A549 (cell line): ENCODE results near the gene GNLY. TPM values are rescaled to one million over a fixed set of nuclear protein-coding genes. Genes with fewer than 3 reads are reported as not detected.
A peak's percentile ranks its signal among the peaks of the same experiment; 100 is the strongest.
"Not testable (repeated sequence)": the region's sequence is repeated elsewhere in the genome, so short reads cannot be mapped to it uniquely, and the experiment has no call there.

ENCODE experiments used
- ATAC-seq, 2 experiments: fragments of 200-7000 bp in 1 of 2; fragments of >200 bp in 1 of 2; cut with Nextera tagmentation in 1 of 2; cut with Tn5 transposase in 1 of 2; 3 replicates each; pipeline versions ENCODE4 v1.8.0 to v1.9.1; 2018 to 2020; ENCODE audit warnings: mild to moderate bottlenecking in 1 of 2, moderate library complexity in 1 of 2
- CTCF ChIA-PET: fragments of 300-600 bp; sonication (Branson Sonifier 250); formaldehyde crosslinking; extraction: SDS; loops from one replicate; lab custom pipeline; 2021; ENCODE audit warnings: antibody characterized with exemption, inconsistent platforms; lab: Yijun Ruan, JAX
- POLR2A ChIA-PET: fragments of 350-600 bp; formaldehyde crosslinking; extraction: SDS; loops from one replicate; lab custom pipeline; 2021; ENCODE audit warnings: antibody characterized with exemption, inconsistent platforms; lab: Yijun Ruan, JAX
- DNase-seq, 2 experiments: peaks; one replicate each; pipeline versions ENCODE4 v3.0.0 to v3.0.0-alpha.2; 2011 to 2016; ENCODE audit warnings: low read depth in 1 of 2, low spot score in 1 of 2
- FAIRE-seq: peaks from 2 replicates; lab custom pipeline; 2011; peaks lifted over from hg19 to GRCh38; lab: Jason Lieb, UNC
- H3K27ac ChIP-seq, 2 experiments: fragments of >200 bp; sonication (Bioruptor Twin); formaldehyde crosslinking; 3 replicates each; pipeline ENCODE4 v1.5.1; 2016 to 2017
- H3K4me1 ChIP-seq: fragments of >200 bp; sonication (Bioruptor Twin); formaldehyde crosslinking; 3 replicates; pipeline ENCODE4 v1.6.1; 2016
- H3K4me2 ChIP-seq: fragments of >200 bp; sonication (Bioruptor Twin); formaldehyde crosslinking; 3 replicates; pipeline ENCODE4 v1.6.1; 2016
- H3K4me3 ChIP-seq: fragments of >200 bp; sonication (Bioruptor Twin); formaldehyde crosslinking; 3 replicates; pipeline ENCODE4 v1.5.1; 2016
- H3K9me3 ChIP-seq: fragments of >200 bp; sonication (Bioruptor Twin); formaldehyde crosslinking; 3 replicates; pipeline ENCODE4 v1.6.1; 2016
- CEBPB ChIP-seq, 2 experiments: fragments of >200 bp in 1 of 2; sonication (Bioruptor Twin) in 1 of 2; formaldehyde crosslinking in 1 of 2; IDR thresholded peaks; 2 replicates each; pipeline ENCODE4 v1.6.1; 2012 to 2016
- ESRRA ChIP-seq: fragments of 150-350 bp; IDR thresholded peaks from 2 replicates; pipeline ENCODE4 v1.6.1; 2014; ENCODE audit warnings: mild to moderate bottlenecking, low read length, borderline replicate concordance
- GATA3 ChIP-seq: IDR thresholded peaks from 2 replicates; pipeline ENCODE4 v1.6.1; 2012; ENCODE audit warnings: borderline replicate concordance
- HDAC2 ChIP-seq: fragments of 200-600 bp; sonication (generic); IDR thresholded peaks from 2 replicates; pipeline ENCODE4 v1.6.1; 2016
- HOXB13 ChIP-seq: fragments of 250-450 bp; sonication (Bioruptor Pico); IDR thresholded peaks from 2 replicates; pipeline ENCODE4 v1.5.0; 2020; ENCODE audit warnings: low read depth, mild to moderate bottlenecking, moderate library complexity
- MAFK ChIP-seq: fragments of 450-650 bp; IDR thresholded peaks from 2 replicates; pipeline ENCODE4 v1.6.1; 2014; ENCODE audit not compliant: partially characterized antibody
- MAX ChIP-seq: IDR thresholded peaks from 2 replicates; pipeline ENCODE4 v1.6.1; 2012
- POLR2AphosphoS2 ChIP-seq: conservative IDR thresholded peaks from 2 replicates; pipeline ENCODE4 v1.6.1; 2012; ENCODE audit warnings: low read length, improper control_type of control experiment, inconsistent platforms
- TP53 ChIP-seq: fragments of 250-450 bp; sonication (Bioruptor Pico); IDR thresholded peaks from 2 replicates; pipeline ENCODE4 v1.5.0; 2021; ENCODE audit warnings: mild to moderate bottlenecking, moderate library complexity
- WGBS: methylation state at CpG from one replicate; pipeline ENCODE4 v1.1.6; 2017; ENCODE audit errors: missing lambda C conversion rate; 5-methylcytosine and 5-hydroxymethylcytosine counted together
- polyA plus RNA-seq, 4 experiments: library from polyadenylated mRNA; depleted of rRNA in 3 of 4; stranded (reverse); fragments of >200 nt; fragmentation: RNase III in 1 of 4; extraction: RNeasy Plus Mini Kit Qiagen cat#74134 plus additional on column Dnase treatment in 1 of 4; gene quantifications; 2 replicates in 3 of 4; 3 replicates in 1 of 4; pipeline ENCODE4 v1.2.3, GENCODE V29; 2011 to 2017
- TF ChIP-seq, protein P1 (sequence below): IDR thresholded peaks from 2 replicates; pipeline ENCODE4 v1.6.1; 2012; ENCODE audit warnings: low read depth, borderline replicate concordance

The GNLY gene
- polyA plus RNA-seq, 2 of the 4 experiments (the other 2 are of a cell fraction): not detected

DNA sequence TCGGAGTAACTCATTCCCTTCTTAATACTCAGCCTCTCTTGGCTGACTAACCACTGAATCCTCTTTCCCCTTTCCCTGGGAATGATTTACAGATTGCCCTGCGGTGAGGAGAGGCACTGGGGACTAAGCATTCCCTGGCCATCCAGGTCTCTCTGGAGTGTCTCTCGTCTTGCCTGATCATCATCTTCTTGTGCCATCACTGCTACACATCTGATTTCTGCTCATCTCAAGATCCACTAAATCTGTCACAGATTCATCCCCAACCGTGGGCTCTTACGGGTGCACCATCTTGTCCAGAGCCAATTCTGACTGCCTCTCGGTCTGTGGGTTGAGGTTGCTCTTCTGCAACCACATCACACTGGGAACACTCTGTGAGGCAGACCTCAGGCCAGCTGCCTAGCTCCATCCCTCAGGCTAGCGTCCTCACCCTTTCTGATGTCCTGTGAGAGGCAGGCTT lies 38.2 kb upstream of the GNLY start:
- ATAC-seq: peak; percentile 74 to 76

DNA sequence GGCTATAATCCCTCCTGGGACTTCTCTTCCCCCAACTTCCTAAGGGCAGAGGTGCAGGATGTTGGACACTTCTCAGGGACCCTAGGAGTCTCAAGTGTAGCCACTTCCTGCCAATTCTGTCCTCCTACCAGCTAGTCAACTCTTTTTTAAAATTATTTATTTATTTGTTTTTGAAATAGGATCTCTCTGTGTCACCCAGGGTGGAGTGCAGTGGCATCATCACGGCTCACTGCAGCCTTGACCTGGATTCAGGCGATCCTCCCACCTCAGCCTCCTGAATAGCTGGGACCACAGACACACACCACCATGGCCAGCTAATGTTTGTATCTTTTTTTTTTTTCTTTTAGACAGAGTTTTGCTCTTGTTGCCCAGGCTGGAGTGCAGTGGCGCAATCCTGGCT lies 37.7 kb upstream of the GNLY start:
- peak overlapping the region; percentile 57 for H3K4me2 ChIP-seq
- POLR2A ChIA-PET: no interaction called here
- H3K9me3 ChIP-seq: no peaks in the 10 kb centered on the region
- no peak overlapping the region for H3K4me3 ChIP-seq
- WGBS: 68% methylated on average over 3 of the region's 3 CpGs
- CTCF ChIA-PET: interaction anchor here (0.6 to 10.5 kb wide), 6 partner anchors 18 to 264 kb away, joined by 3 to 73 read pairs (median 6); no protein-coding TSS in a partner anchor
- peak in 1 of 2 experiments; percentile 22; a peak in 2 of 6 replicates for ATAC-seq
- H3K27ac ChIP-seq: peak overlapping the region; percentile 36 to 76; a peak in 5 of 6 replicates
- no peak for FAIRE-seq
- H3K4me1 ChIP-seq: peaks cover 54% of the 10 kb centered on the region
- TF ChIP-seq CEBPB (IDR thresholded peaks at IDR 0.05) (peak in 1 of 2 experiments; percentile 46; a peak in 1 of 4 replicates), HDAC2 (no peak), POLR2AphosphoS2 (no peak)
- DNase-seq: no peak

More for the DNA sequence above, 38.2 kb upstream of the GNLY start:
- ChIA-PET CTCF (interaction anchor here (0.6 to 10.5 kb wide), 5 partner anchors 18 to 831 kb away, joined by 3 to 73 read pairs (median 7); no protein-coding TSS in a partner anchor), POLR2A (no interaction called here)
- 51% methylated on average over 7 of the region's 7 CpGs for WGBS
- no peak for TF ChIP-seq HOXB13 (CRISPR knock-in tag)
- TF ChIP-seq MAFK: peak; percentile 9
- no peak for FAIRE-seq
- Histone ChIP-seq H3K4me1 (peaks cover 59% of the 10 kb centered on the region), H3K9me3 (no peaks in the 10 kb centered on the region), H3K27ac (peak overlapping the region; percentile 36 to 76), H3K4me3 (no peak overlapping the region), H3K4me2 (peak overlapping the region; percentile 57)
- peak; percentile 33 to 73 for DNase-seq

- H3K4me2 ChIP-seq, ATAC-seq, H3K9me3 ChIP-seq, FAIRE-seq, DNase-seq, H3K4me3 ChIP-seq: not testable (repeated sequence)
- ChIA-PET POLR2A (interaction anchor here (0.9 kb wide), 1 partner anchor 9 kb away, joined by 4 read pairs; no protein-coding TSS in a partner anchor), CTCF (interaction anchor here (0.6 to 10.5 kb wide), 10 partner anchors 8 to 265 kb away, joined by 3 to 73 read pairs (median 6); no protein-coding TSS in a partner anchor)
- Histone ChIP-seq H3K27ac (peak overlapping the region in 1 of 2 experiments; percentile 12; a peak in 1 of 6 replicates), H3K4me1 (peaks cover 51% of the 10 kb centered on the region)
- WGBS: 92% methylated on average over 4 of the region's 4 CpGs
Measured at GRCh38 chr2:85657399-85657798, 36.8 kb upstream of the GNLY start.

DNA sequence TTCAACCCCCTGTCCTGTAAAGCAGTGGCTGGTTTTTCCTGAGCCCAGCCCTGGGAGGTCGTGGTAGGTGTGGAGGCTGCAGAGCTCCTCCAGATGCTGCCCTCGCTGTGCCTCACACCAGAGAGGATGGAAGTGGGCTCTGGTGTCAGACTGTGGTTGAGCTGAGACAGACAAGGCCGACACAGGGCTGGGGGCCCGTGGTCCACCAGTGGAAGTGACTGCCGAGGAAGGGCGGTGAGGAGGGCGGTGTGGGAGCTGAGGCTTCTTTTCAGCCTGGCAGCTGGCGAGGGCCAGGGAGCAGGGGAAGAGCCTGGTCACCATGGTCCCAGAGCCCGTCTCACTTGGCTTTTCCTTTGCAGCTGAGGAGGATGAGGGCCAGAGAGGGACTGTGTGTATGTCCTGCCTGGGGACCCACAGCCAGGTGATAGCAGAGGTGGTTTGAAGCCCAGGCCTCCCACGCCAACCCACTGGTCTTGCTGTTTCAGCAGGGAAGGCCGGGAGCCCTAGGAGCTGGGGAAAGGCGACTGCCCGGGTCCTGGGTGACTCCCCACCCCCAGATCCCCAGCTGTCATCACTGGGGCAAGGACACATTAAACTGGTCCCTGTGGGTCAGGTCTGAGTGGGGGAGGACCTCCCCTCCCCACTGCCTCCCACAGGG lies 34.7 kb upstream of the GNLY start:
- FAIRE-seq: no peak
- POLR2A ChIA-PET: no interaction called here
- 91% methylated on average over 12 of the region's 13 CpGs for WGBS
- ATAC-seq: no peak
- Histone ChIP-seq H3K4me1 (peaks cover 40% of the 10 kb centered on the region), H3K9me3 (no peaks in the 10 kb centered on the region), H3K4me2 (no peak overlapping the region), H3K27ac (no peak overlapping the region), H3K4me3 (no peak overlapping the region)
- CTCF ChIA-PET: interaction anchor here (0.6 to 10.5 kb wide), 11 partner anchors 9 to 421 kb away, joined by 3 to 73 read pairs (median 4); no protein-coding TSS in a partner anchor
- TF ChIP-seq POLR2AphosphoS2 (no peak), GATA3 (no peak), ESRRA (no peak), TP53 (CRISPR knock-in tag) (no peak), MAX (no peak)
- TF ChIP-seq, protein P1, sequence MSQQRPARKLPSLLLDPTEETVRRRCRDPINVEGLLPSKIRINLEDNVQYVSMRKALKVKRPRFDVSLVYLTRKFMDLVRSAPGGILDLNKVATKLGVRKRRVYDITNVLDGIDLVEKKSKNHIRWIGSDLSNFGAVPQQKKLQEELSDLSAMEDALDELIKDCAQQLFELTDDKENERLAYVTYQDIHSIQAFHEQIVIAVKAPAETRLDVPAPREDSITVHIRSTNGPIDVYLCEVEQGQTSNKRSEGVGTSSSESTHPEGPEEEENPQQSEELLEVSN: no peak
- no peak for DNase-seq

GRCh38 chr2:85660301-85660700 lies 33.9 kb upstream of the GNLY start:
- H3K4me2 ChIP-seq, ATAC-seq, H3K27ac ChIP-seq, FAIRE-seq, H3K4me3 ChIP-seq, POLR2A ChIA-PET, H3K9me3 ChIP-seq, DNase-seq: not testable (repeated sequence)
- CTCF ChIA-PET: interaction anchor here (0.6 to 10.5 kb wide), 10 partner anchors 9 to 126 kb away, joined by 3 to 73 read pairs (median 4); no protein-coding TSS in a partner anchor
- peaks cover 32% of the 10 kb centered on the region for H3K4me1 ChIP-seq
- WGBS: 92% methylated on average over 11 of the region's 11 CpGs
